ENCODE data around the gene HSD3B7. TPM values are rescaled to one million over a fixed set of nuclear protein-coding genes. Genes with fewer than 3 reads are reported as not detected.

Gene HSD3B7
- total RNA-seq, 1 experiment from 2014 or later: 5.5 TPM

GRCh38 chr16:31008149-31008548 lies 23.1 kb downstream of the HSD3B7 start:
- Histone ChIP-seq H2AFZ (ENCODE audit: low read length) (no peak overlapping the region), H3K23me2 (ENCODE audit: insufficient read length, low read depth, low read length, poor library complexity, severe bottlenecking) (peaks cover 5% of the 10 kb centered on the region), H3K23ac (ENCODE audit: insufficient read length, low read depth, low read length) (no peak overlapping the region), H2BK12ac (ENCODE audit: insufficient read length, low read depth, low read length) (no peak overlapping the region), H3K9me3 (ENCODE audit: control insufficient read depth, low read depth, low read length) (no peaks in the 10 kb centered on the region), H2BK120ac (ENCODE audit: low read depth, low read length, poor library complexity, severe bottlenecking) (no peak overlapping the region), H2BK5ac (ENCODE audit: insufficient read length, low read length) (no peak overlapping the region), H4K8ac (replicated peaks; ENCODE audit: insufficient read length, low read depth, low read length) (no peak overlapping the region), H3K27ac (ENCODE audit: insufficient read length, low read depth, low read length) (no peak overlapping the region), H3K4ac (ENCODE audit: low read depth, low read length) (no peak overlapping the region), H3K9ac (ENCODE audit: extremely low read depth, insufficient read length, low read length) (no peak overlapping the region), H3K4me2 (ENCODE audit: insufficient read depth, insufficient read length, low read length) (no peak overlapping the region), H3K18ac (ENCODE audit: insufficient read length, low read depth, low read length) (no peak overlapping the region), H4K5ac (ENCODE audit: insufficient read length, low read depth, low read length) (no peak overlapping the region), H3K27me3 (ENCODE audit: insufficient read depth, low read length) (no peaks in the 10 kb centered on the region), H4K91ac (ENCODE audit: insufficient read length, low read depth, low read length) (no peak overlapping the region), H3K79me2 (ENCODE audit: insufficient read depth, low read length) (no peaks in the 10 kb centered on the region; the same call in 1 of the 2 replicates), H3K14ac (ENCODE audit: insufficient read depth, low read length) (no peak overlapping the region), H2AK5ac (ENCODE audit: insufficient read length, low read length) (no peak overlapping the region), H2BK20ac (ENCODE audit: low read depth, low read length, poor library complexity, severe bottlenecking) (no peak overlapping the region), H2BK15ac (ENCODE audit: low read depth, low read length) (no peak overlapping the region), H3T11ph (ENCODE audit: low read length) (no peak overlapping the region), H3K56ac (ENCODE audit: insufficient read length, low read depth, low read length) (no peak overlapping the region), H3K79me1 (ENCODE audit: insufficient read depth, low read depth, low read length, poor library complexity, severe bottlenecking) (no peaks in the 10 kb centered on the region), H4K20me1 (ENCODE audit: control insufficient read depth, insufficient read depth, insufficient read length) (no peaks in the 10 kb centered on the region), H3K4me1 (ENCODE audit: insufficient read depth, low read length) (peaks cover 3% of the 10 kb centered on the region; the same call in 1 of the 2 replicates)
- TF ChIP-seq CTCF (conservative IDR thresholded peaks at IDR 0.05): no peak
- Mint-ChIP-seq H3K4me3 (no peak overlapping the region), H3K9me3 (no peaks in the 10 kb centered on the region; a peak in 1 of 5 replicates), H3K27ac (no peak overlapping the region), H3K27me3 (ENCODE audit: low read depth) (peaks cover 24% of the 10 kb centered on the region), H3K4me1 (peaks cover 24 to 43% of the 10 kb centered on the region in 2 experiments), H3K36me3 (ENCODE audit: insufficient read depth in 1 of 3, low read depth in 3 of 3) (no peaks in the 10 kb centered on the region; a peak in 1 of 7 replicates)
- no CpG with 5 or more reads among the region's 6 CpGs for WGBS (ENCODE audit: extremely low coverage, insufficient read length, low lambda C conversion rate)
- DNase-seq: no peak
